HTR-8/SVneo (cell line): ENCODE measurements around the gene ZNF511.

Experiments used
- DNase-seq: peaks from one replicate; pipeline ENCODE4 v3.0.0; 2011; ENCODE audit warnings: low spot score, mixed read lengths; ENCODE audit not compliant: insufficient read length
- FAIRE-seq: peaks from 2 replicates; lab custom pipeline; 2011; peaks lifted over from hg19 to GRCh38; lab: Jason Lieb, UNC

Gene ZNF511

GRCh38 chr10:133350283-133350949 lies 41.7 kb downstream of the ZNF511 start:
- DNase-seq (no peak), FAIRE-seq (no peak)

GRCh38 chr10:133350950-133351329 lies 42.2 kb downstream of the ZNF511 start:
- FAIRE-seq (no peak), DNase-seq (no peak)

GRCh38 chr10:133351408-133352318 lies 42.9 kb downstream of the ZNF511 start:
- DNase-seq = no peak
- FAIRE-seq = no peak

GRCh38 chr10:133353202-133353959 lies 44.7 kb downstream of the ZNF511 start:
- DNase-seq (no peak), FAIRE-seq (no peak)

GRCh38 chr10:133353988-133354605 lies 45.4 kb downstream of the ZNF511 start:
- DNase-seq (no peak), FAIRE-seq (no peak)

GRCh38 chr10:133354672-133355240 lies 46.0 kb downstream of the ZNF511 start:
- DNase-seq = no peak
- no peak for FAIRE-seq

- no peak for FAIRE-seq
Measured at GRCh38 chr10:133355266-133355665, 46.6 kb downstream of the ZNF511 start.

GRCh38 chr10:133355991-133356390 lies 47.3 kb downstream of the ZNF511 start:
- DNase-seq (no peak), FAIRE-seq (no peak)

More at GRCh38 chr10:133355266-133355665, 46.6 kb downstream of the ZNF511 start:
- no peak for DNase-seq

GRCh38 chr10:133356549-133357284 lies 48.0 kb downstream of the ZNF511 start:
- DNase-seq = no peak
- no peak for FAIRE-seq

- no peak for FAIRE-seq
- DNase-seq = no peak
Measured at GRCh38 chr10:133357285-133358161, 48.8 kb downstream of the ZNF511 start, which contains the start of gene FUOM. Gene FUOM (minus strand): TSS chr10:133358019. CDS start chr10:133358007, 12 bp downstream.

GRCh38 chr10:133358162-133358924 lies 49.6 kb downstream of the ZNF511 start:
- no peak for DNase-seq
- no peak for FAIRE-seq

- DNase-seq (no peak), FAIRE-seq (no peak)
Measured at GRCh38 chr10:133358925-133359310, 50.2 kb downstream of the ZNF511 start.

- DNase-seq = no peak
- FAIRE-seq = no peak
Measured at GRCh38 chr10:133359554-133359971, 50.8 kb downstream of the ZNF511 start.

- no peak for DNase-seq
Measured at GRCh38 chr10:133359972-133360610, 51.4 kb downstream of the ZNF511 start.

GRCh38 chr10:133361227-133361626 lies 52.5 kb downstream of the ZNF511 start:
- no peak for FAIRE-seq

More at GRCh38 chr10:133359972-133360610, 51.4 kb downstream of the ZNF511 start:
- no peak for FAIRE-seq

GRCh38 chr10:133361773-133362441 lies 53.2 kb downstream of the ZNF511 start:
- FAIRE-seq (no peak), DNase-seq (no peak)

More at GRCh38 chr10:133361227-133361626, 52.5 kb downstream of the ZNF511 start:
- DNase-seq = no peak
